ENCODE results near the gene KRT72. TPM values are rescaled to one million over a fixed set of nuclear protein-coding genes. Genes with fewer than 3 reads are reported as not detected.

KRT72 gene
- total RNA-seq, 5 donors from 2014 or later (not counting 1 experiment from before 2014, with no cell fraction given): 10.1 to 52.7 (median 28.7) TPM

DNA sequence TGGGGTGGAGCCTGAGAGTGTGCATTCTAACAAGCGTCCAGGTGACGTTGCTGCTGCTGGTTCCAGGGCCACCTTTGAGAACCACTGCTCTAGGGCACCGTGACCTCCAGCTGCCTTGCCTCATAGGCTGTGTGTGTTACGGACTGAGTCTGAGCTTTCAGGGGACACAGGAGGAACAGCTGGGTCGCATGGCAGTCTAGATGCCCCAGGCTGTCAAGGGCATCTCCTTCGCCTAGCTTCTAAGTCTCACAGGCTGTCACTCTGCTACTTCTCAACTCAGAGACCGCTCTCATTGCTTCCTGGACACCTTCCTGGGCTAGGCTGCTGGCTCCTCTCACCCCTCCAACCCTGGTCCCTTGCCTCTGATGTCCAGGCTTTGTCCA lies 16.1 kb upstream of the KRT72 start:
- Mint-ChIP-seq H3K27ac (peak overlapping the region; percentile 89 to 99), H3K4me1 (peaks cover 71 to 85% (median 76%) of the 10 kb centered on the region in 3 donors), H3K27me3 (no peaks in the 10 kb centered on the region), H3K4me3 (peak overlapping the region in 1 of 3 donors; percentile 67), H3K9me3 (no peaks in the 10 kb centered on the region), H3K36me3 (no peaks in the 10 kb centered on the region)
- Histone ChIP-seq H3K27me3 (replicated peaks in 1 of 2; ENCODE audit: control insufficient read depth in 2 of 2, extremely low read depth in 1 of 2, insufficient read depth in 2 of 2, low read length in 1 of 2) (peaks cover 0 to 2% of the 10 kb centered on the region in 2 experiments), H3K4me3 (ENCODE audit: control insufficient read depth in 1 of 2, extremely low read depth in 1 of 2, low read length in 1 of 2) (no peak overlapping the region), H3K36me3 (ENCODE audit: control insufficient read depth in 2 of 2, extremely low read depth in 1 of 2, insufficient read depth in 1 of 2, low read length in 1 of 2) (no peaks in the 10 kb centered on the region), H3K27ac (ENCODE audit: low read length) (no peak overlapping the region), H3K9me3 (no peaks in the 10 kb centered on the region), H3K4me1 (ENCODE audit: control insufficient read depth in 1 of 2, extremely low read depth in 1 of 2, insufficient read depth in 2 of 2, low read length in 2 of 2) (peaks cover 52 to 65% of the 10 kb centered on the region in 2 experiments)
- ChIA-PET CTCF (no interaction called here), POLR2A (interaction anchor here in 1 of 2 donors (0.6 kb wide), 1 partner anchor 837 kb away, joined by 3 read pairs; no protein-coding TSS in a partner anchor)
- WGBS (ENCODE audit: insufficient coverage): 86% methylated on average over 7 of the region's 7 CpGs
- DNase-seq: peak in 1 of 35 experiments; percentile 5
- no peak for ATAC-seq (replicated peaks in 1 of 4)

DNA sequence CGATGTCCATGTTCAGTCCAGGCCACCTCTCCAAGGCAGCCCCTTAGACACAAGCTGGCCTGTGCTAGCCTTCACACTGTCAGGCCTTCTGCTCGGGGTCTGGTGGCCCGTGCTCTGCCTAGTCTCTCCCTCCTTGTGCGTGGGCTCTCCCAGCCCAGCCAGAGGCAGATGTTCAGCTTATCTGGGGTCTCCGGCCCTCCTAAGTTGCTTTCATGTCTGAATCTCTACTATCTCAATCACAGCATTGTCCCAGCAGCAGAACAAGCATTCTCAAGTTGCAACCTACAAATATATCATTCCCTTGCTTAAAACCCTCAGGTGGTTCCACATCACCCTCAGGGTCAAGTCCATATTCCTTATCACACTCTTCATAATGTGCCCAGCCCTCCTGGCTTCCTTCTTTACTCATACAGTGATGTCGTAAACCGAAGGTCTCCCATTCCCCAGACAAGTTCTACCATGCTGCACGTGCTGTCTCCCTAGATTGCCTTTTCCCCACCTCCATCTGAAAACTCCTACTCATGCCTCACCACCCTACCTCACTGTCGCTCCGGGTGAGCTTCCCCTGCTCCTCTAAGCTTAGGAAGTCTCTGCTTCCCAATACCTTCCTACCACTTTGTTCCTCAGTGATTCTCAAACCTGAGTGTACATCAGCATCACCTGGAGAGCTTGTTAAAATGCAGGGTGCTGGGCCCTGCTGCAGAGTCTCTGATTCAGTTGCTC lies 15.6 kb upstream of the KRT72 start:
- Histone ChIP-seq H3K27ac (ENCODE audit: low read length) (peak overlapping the region; percentile 70), H3K27me3 (replicated peaks in 1 of 2; ENCODE audit: control insufficient read depth in 2 of 2, extremely low read depth in 1 of 2, insufficient read depth in 2 of 2, low read length in 1 of 2) (peaks cover 0 to 2% of the 10 kb centered on the region in 2 experiments), H3K4me1 (ENCODE audit: control insufficient read depth in 1 of 2, extremely low read depth in 1 of 2, insufficient read depth in 2 of 2, low read length in 2 of 2) (peaks cover 57 to 70% of the 10 kb centered on the region in 2 experiments), H3K9me3 (no peaks in the 10 kb centered on the region), H3K4me3 (ENCODE audit: control insufficient read depth in 1 of 2, extremely low read depth in 1 of 2, low read length in 1 of 2) (no peak overlapping the region), H3K36me3 (ENCODE audit: control insufficient read depth in 2 of 2, extremely low read depth in 1 of 2, insufficient read depth in 1 of 2, low read length in 1 of 2) (no peaks in the 10 kb centered on the region)
- Mint-ChIP-seq H3K4me1 (peaks cover 76 to 91% (median 80%) of the 10 kb centered on the region in 3 donors), H3K36me3 (no peaks in the 10 kb centered on the region), H3K9me3 (no peaks in the 10 kb centered on the region), H3K27ac (peak overlapping the region; percentile 89 to 99), H3K4me3 (peak overlapping the region in 1 of 3 donors; percentile 67), H3K27me3 (peaks cover 0 to under 1% of the 10 kb centered on the region in 2 donors)
- 85% methylated on average over 10 of the region's 10 CpGs for WGBS (ENCODE audit: insufficient coverage)
- CTCF ChIA-PET: no interaction called here
- POLR2A ChIA-PET: interaction anchor here in 1 of 2 donors (0.6 kb wide), 2 partner anchors 73 to 837 kb away, joined by 3 read pairs; no protein-coding TSS in a partner anchor
- ATAC-seq (replicated peaks in 1 of 4) (no peak), DNase-seq (no peak)

DNA sequence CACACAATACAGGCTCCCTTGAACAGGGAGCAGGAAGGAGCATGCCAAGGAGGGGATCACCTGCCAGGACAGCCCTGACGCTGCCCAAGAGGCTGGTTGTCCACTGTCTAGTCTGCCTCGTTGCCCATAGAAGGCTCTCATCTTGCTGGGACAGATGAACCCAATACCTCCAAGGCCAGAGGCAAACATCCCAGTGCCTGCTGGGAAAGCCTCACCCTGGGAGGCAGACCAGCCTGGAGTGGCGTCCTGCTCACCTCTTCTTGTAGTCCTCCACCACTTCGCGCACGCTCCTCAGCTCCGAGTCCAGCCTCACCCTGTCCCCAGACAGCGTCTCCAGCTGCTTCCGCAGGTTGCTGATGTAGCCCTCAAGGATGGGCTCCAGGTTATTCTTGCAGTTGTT lies 14.6 kb upstream of the KRT72 start:
- Histone ChIP-seq H3K4me1 (ENCODE audit: control insufficient read depth in 1 of 2, extremely low read depth in 1 of 2, insufficient read depth in 2 of 2, low read length in 2 of 2) (peaks cover 66 to 79% of the 10 kb centered on the region in 2 experiments), H3K27me3 (replicated peaks in 1 of 2; ENCODE audit: control insufficient read depth in 2 of 2, extremely low read depth in 1 of 2, insufficient read depth in 2 of 2, low read length in 1 of 2) (no peaks in the 10 kb centered on the region), H3K4me3 (ENCODE audit: control insufficient read depth in 1 of 2, extremely low read depth in 1 of 2, low read length in 1 of 2) (no peak overlapping the region), H3K36me3 (ENCODE audit: control insufficient read depth in 2 of 2, extremely low read depth in 1 of 2, insufficient read depth in 1 of 2, low read length in 1 of 2) (no peaks in the 10 kb centered on the region), H3K27ac (ENCODE audit: low read length) (peak overlapping the region; percentile 70), H3K9me3 (no peaks in the 10 kb centered on the region)
- ATAC-seq (replicated peaks in 1 of 4) (no peak), DNase-seq (peak in 1 of 35 experiments; percentile 5)
- Mint-ChIP-seq H3K4me1 (peaks cover 77 to 95% (median 81%) of the 10 kb centered on the region in 3 donors), H3K36me3 (peaks cover 4% of the 10 kb centered on the region), H3K27ac (peak overlapping the region; percentile 89 to 99), H3K4me3 (peak overlapping the region in 1 of 3 donors; percentile 67), H3K9me3 (no peaks in the 10 kb centered on the region), H3K27me3 (peaks cover 0 to 4% of the 10 kb centered on the region in 2 donors)
- POLR2A ChIA-PET: interaction anchor here in 1 of 2 donors (0.6 kb wide), 1 partner anchor 74 kb away, joined by 3 read pairs; no protein-coding TSS in a partner anchor
- WGBS (ENCODE audit: insufficient coverage): 88% methylated on average over 8 of the region's 9 CpGs
- CTCF ChIA-PET: no interaction called here

DNA sequence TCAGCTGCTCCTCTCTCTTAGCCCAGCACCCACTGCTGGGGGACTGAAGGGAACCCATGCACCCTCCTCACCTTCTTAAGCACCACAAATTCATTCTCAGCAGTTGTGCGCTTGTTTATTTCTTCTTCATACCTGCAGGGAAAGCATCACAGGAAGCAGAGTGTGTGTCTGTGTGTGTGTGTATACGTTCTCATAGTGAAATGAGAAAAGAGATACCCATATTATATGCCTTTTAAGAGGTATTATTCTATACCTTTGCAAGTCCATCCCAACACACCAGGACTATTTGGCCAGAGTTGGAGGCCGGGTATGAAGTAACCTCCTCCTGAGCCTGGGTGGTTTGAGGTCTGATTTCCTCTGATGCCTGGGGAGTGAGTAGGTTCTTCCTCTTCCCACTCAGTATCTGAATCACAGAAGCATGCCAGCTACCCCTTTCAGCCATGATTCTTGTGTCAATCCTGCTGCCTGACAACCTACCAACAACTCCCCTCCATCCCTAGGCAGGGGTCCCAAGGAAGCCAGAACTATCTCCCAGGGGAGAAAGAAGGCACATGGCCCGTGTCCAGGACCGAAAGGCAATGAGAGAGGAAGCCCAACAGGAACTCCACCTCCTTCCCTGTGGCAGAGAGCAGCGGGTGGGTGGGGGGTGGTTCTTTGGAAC lies 14.1 kb upstream of the KRT72 start:
- Mint-ChIP-seq H3K36me3 (peaks cover 4% of the 10 kb centered on the region), H3K27me3 (peaks cover 0 to 4% of the 10 kb centered on the region in 2 donors), H3K4me1 (peaks cover 78 to 95% (median 82%) of the 10 kb centered on the region in 3 donors), H3K27ac (peak overlapping the region; percentile 89 to 99), H3K4me3 (peak overlapping the region; percentile 1 to 67 (median 62)), H3K9me3 (no peaks in the 10 kb centered on the region)
- H3K27ac ChIP-seq (ENCODE audit: low read length): peak overlapping the region; percentile 70
- peaks cover 70 to 85% of the 10 kb centered on the region in 2 experiments for H3K4me1 ChIP-seq (ENCODE audit: control insufficient read depth in 1 of 2, extremely low read depth in 1 of 2, insufficient read depth in 2 of 2, low read length in 2 of 2)
- H3K27me3 ChIP-seq (replicated peaks in 1 of 2; ENCODE audit: control insufficient read depth in 2 of 2, extremely low read depth in 1 of 2, insufficient read depth in 2 of 2, low read length in 1 of 2): no peaks in the 10 kb centered on the region
- ChIA-PET CTCF (no interaction called here), POLR2A (interaction anchor here in 1 of 2 donors (0.7 kb wide), 1 partner anchor 14 kb away, joined by 12 read pairs; no protein-coding TSS in a partner anchor)
- no peaks in the 10 kb centered on the region for H3K36me3 ChIP-seq (ENCODE audit: control insufficient read depth in 2 of 2, extremely low read depth in 1 of 2, insufficient read depth in 1 of 2, low read length in 1 of 2)
- ATAC-seq (replicated peaks in 1 of 4): peak; percentile 29 to 42 (median 38)
- peak in 10 of 35 experiments; percentile 10 to 58 (median 30) for DNase-seq
- WGBS (ENCODE audit: insufficient coverage): no CpG with 5 or more reads among the region's 6 CpGs
- H3K4me3 ChIP-seq (ENCODE audit: control insufficient read depth in 1 of 2, extremely low read depth in 1 of 2, low read length in 1 of 2): peak overlapping the region in 1 of 2 donors; percentile 2
- no peaks in the 10 kb centered on the region for H3K9me3 ChIP-seq

DNA sequence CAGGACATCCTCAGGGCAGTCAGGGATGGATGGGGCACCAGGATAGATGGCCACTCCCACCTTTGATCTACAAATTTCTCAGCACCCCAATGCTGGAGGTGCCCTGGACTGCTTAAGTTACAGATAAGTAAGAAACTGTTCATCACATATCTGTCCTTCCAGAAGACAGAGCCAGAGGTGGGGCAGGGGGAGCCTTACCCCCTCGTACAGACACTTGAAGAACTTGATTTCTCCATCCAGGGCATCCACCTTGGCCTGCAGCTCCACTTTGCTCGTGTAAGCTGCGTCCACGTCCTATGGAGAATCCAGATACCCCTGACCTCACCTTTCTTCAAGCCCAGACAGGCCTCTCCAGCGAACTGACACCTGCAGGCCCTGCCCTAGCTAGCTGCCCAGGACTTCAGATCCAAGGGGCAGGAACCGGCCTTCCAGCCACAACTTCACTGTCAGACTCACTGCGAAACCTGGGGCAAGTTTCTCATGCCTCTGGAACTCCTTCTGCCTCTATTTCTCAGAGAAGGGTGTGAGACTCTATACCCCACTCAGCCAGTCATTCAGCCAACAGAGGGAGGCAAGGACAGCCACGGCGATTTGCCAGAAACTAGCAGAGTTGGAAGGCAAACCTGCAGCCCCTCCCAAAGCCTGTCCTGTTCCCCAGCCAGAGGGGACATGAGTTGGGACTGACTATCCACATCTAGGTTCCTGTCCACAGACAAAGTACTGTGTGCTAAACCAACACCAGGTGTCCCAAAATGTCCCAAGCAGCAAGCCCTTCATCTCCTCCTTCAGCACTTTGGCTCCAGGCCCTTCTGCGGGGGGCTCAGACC lies 13.3 kb upstream of the KRT72 start:
- Mint-ChIP-seq H3K4me1 (peaks cover 85 to 97% (median 89%) of the 10 kb centered on the region in 3 donors), H3K36me3 (peaks cover 4% of the 10 kb centered on the region), H3K4me3 (peak overlapping the region; percentile 1 to 67 (median 62)), H3K27me3 (peaks cover 0 to 4% of the 10 kb centered on the region in 2 donors), H3K9me3 (no peaks in the 10 kb centered on the region), H3K27ac (peak overlapping the region; percentile 89 to 99)
- ChIA-PET CTCF (no interaction called here), POLR2A (no interaction called here)
- Histone ChIP-seq H3K27ac (ENCODE audit: low read length) (peak overlapping the region; percentile 70), H3K4me3 (ENCODE audit: control insufficient read depth in 1 of 2, extremely low read depth in 1 of 2, low read length in 1 of 2) (no peak overlapping the region), H3K9me3 (no peaks in the 10 kb centered on the region), H3K4me1 (ENCODE audit: control insufficient read depth in 1 of 2, extremely low read depth in 1 of 2, insufficient read depth in 2 of 2, low read length in 2 of 2) (peaks cover 74 to 90% of the 10 kb centered on the region in 2 experiments), H3K36me3 (ENCODE audit: control insufficient read depth in 2 of 2, extremely low read depth in 1 of 2, insufficient read depth in 1 of 2, low read length in 1 of 2) (no peaks in the 10 kb centered on the region), H3K27me3 (replicated peaks in 1 of 2; ENCODE audit: control insufficient read depth in 2 of 2, extremely low read depth in 1 of 2, insufficient read depth in 2 of 2, low read length in 1 of 2) (no peaks in the 10 kb centered on the region)
- WGBS (ENCODE audit: insufficient coverage): 74% methylated on average over 7 of the region's 10 CpGs
- peak in 1 of 35 experiments; percentile 39 for DNase-seq
- no peak for ATAC-seq (replicated peaks in 1 of 4)
